Adrenal gland (tissue), 12 donors: ENCODE measurements around the gene PRXL2A. TPM values are rescaled to one million over a fixed set of nuclear protein-coding genes. Genes with fewer than 3 reads are reported as not detected.
A peak's percentile ranks its signal among the peaks of the same experiment; 100 is the strongest.

Experiments
- DNase-seq, 7 donors: peaks; one replicate each; pipeline ENCODE4 v3.0.0-alpha.2; 2019 to 2020
- H3K27ac ChIP-seq, 5 donors: fragments of 200-600 bp; sonication (generic) in 4 of 5; 1 replicate in 3 of 5; 2 replicates in 2 of 5; pipeline versions ENCODE4 v1.5.1 to v1.8.0; 2016 to 2020; ENCODE audit warnings: mild to moderate bottlenecking in 1 of 5
- H3K27me3 ChIP-seq: fragments of 200-600 bp; 2 replicates; pipeline ENCODE4 v1.8.0; 2021
- H3K36me3 ChIP-seq, 2 donors: fragments of 200-600 bp; replicated peaks in 1 of 2; 1 replicate in 1 of 2; 2 replicates in 1 of 2; pipeline versions ENCODE4 v1.5.1 to v1.8.0; 2018 to 2022
- H3K4me1 ChIP-seq, 2 donors: fragments of 200-600 bp; replicated peaks in 1 of 2; 1 replicate in 1 of 2; 2 replicates in 1 of 2; pipeline versions ENCODE4 v1.5.1 to v1.8.0; 2018 to 2021
- H3K4me3 ChIP-seq, 4 donors: fragments of 200-600 bp; sonication (generic) in 3 of 4; one replicate each; pipeline ENCODE4 v1.5.1; 2016 to 2018
- H3K9me3 ChIP-seq, 3 donors: fragments of 200-600 bp; sonication (generic) in 1 of 3; replicated peaks in 1 of 3; 1 replicate in 2 of 3; 2 replicates in 1 of 3; pipeline versions ENCODE4 v1.5.1 to v1.8.0; 2016 to 2021
- POLR2A ChIP-seq, 2 donors: fragments of 450-650 bp; IDR thresholded peaks; one replicate each; pipeline ENCODE4 v1.6.1; 2017; ENCODE audit warnings: antibody characterized with exemption in 2 of 2, mild to moderate bottlenecking in 2 of 2, moderate library complexity in 1 of 2
- WGBS, 4 donors: extraction: QIAGEN DNeasy Blood & Tissue Kit in 2 of 4; methylation state at CpG; one replicate each; pipeline versions ENCODE4 v1.1.5 to v1.1.7; 2013 to 2017; 5-methylcytosine and 5-hydroxymethylcytosine counted together
- intact Hi-C, 2 donors: fragments of 100-400 bp; cut with DNase I; formaldehyde crosslinking; loops; one replicate each; pipeline versions ENCODE4 v1.14.1 to v1.15.0; 2022 to 2023
- polyA plus RNA-seq, 3 donors: library from polyadenylated mRNA; stranded (reverse); fragments of 200-250 nt in 2 of 3; fragments of 350-450 nt in 1 of 3; fragmentation: Illumina TruSeq in 1 of 3; extraction: RNeasy Lipid Tissue Mini Kit (QIAGEN cat#74804) in 1 of 3; gene quantifications; one replicate each; pipeline ENCODE4 v1.2.3, GENCODE V29; 2013 to 2014
- total RNA-seq, 9 donors: library from RNA; depleted of rRNA in 4 of 9; stranded (reverse); fragments of >200 nt in 4 of 9; fragments of 120-200 nt in 1 of 9; fragmentation: NEBNext Ultra II Directional in 1 of 9; extraction: Animal tissue kit (Norgen Biotek cat#: 25700) in 1 of 9; gene quantifications; one replicate each; pipeline versions ENCODE4 v1.1.0 to v1.2.4, GENCODE V29; 2013 to 2023
- TF ChIP-seq, protein P1 (sequence below), 6 experiments: fragments of 450-650 bp in 4 of 6; fragments of 200-600 bp in 2 of 6; sonication (generic) in 1 of 6; IDR thresholded peaks; 1 replicate in 5 of 6; 2 replicates in 1 of 6; pipeline versions ENCODE4 v1.5.1 to v1.8.0; 2016 to 2021; ENCODE audit warnings: antibody characterized with exemption in 6 of 6, mild to moderate bottlenecking in 2 of 6, moderate library complexity in 1 of 6
- donor health status: healthy with polysubstance abuse.
- donor health status: Bipolar disorder and iron deficiency.
- donor health status: DM: yes; HTN: yes; CAD: no.
- donor health status: DM: no; HTN: no; CAD: no.
- donor health status: DM: no; HTN: no; CAD: no.
- donor health status: DM: yes; HTN: yes; CAD: no.

Gene PRXL2A
- total and polyA plus RNA-seq, 12 donors = 12.7 to 140 (median 29.9) TPM

DNA sequence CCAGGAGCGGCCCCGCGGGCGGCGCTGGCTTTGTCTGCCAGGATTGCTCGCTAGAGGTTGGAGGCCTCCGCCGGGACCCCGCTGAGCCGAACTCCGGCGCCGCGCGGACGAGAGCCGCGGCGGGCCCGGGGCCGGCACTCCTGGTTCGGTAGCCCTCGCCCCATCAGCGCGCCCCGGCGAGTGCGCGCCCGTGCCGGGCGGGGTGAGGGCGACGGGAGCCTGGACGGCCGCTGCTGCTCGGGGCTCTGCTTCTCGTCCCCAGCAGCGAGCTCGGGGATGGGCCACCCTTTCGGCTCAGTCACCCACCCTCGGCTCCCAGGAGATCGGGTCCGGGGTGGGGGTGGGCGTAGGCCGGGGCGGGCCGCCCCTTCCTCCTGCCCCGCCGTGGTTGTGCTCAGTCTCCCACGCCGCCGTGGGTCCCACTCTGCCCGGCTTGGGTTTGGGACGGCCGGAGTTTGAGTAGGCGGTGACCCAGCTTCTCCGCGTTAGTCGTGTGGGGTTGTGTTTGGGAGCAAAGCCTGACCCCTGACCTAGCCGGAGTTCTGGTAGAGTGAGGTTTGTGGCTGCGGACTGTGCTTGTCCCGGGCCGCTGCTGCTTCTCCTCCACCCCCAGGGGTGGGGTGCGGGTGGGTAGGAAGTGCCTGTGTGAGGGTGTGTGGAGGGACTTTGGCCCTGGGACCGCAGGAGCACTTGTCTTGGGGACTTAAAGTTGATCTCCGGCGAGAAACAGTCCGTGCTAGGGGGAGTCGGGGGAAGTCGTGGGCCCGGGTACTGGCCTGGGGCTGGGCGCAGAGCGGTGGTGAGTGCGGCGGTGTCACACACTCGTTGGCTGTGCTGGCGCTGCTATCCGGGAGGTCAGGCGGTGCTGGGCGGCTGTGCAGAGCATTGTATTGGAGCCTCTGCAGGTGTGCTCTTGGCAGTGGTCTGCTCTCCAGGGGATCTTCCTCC lies 46.4 kb downstream of the PRXL2A start:
- intact Hi-C loops = no loop called here

DNA sequence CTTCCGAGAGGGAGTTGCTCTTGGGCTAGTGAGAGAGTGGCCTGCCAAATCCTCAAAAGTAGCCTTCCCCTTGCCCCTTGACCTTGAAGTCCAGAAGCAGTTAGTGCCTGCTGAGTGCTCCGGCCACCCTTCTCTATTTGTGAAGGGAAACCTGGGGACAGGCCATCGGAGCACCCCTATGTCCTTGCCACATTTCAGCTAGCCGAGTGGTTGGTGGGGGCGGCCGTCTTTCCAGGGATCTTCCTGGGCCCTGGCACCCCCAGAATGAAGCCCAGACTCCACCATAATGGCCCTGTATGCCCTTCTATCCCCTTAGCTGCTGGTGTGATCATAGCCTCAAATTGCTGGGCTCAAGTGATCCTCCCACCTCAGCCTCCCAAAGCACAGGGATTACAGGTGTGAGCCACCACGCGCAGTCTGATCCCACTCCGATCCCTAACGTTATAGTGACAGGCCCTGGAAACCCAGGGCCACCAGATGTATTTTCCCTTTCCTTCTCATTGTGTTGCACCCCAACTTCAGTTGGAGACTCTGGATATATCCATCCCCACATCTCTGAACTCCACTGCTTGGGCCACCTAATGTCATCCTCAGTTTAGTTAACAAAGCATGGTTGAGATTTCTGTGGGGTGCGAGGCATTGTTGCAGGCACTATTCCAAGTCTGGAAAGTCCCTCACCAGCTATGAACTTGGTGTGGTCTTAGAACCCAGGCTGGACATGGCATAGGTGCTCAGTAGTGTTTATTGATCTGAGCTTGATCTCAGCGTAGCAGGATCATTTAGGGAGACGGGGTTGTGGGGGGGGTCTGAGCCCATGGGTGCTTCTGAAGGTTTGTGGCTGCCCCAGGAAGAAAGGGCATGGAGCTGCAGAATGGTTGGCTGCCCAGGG lies 47.4 kb downstream of the PRXL2A start:
- WGBS, 4 donors = 64 to 88% (median 66%) methylated on average over 9 to 13 of the region's 13 CpGs
- H3K27me3 ChIP-seq = no peaks in the 10 kb centered on the region
- H3K9me3 ChIP-seq = no peaks in the 10 kb centered on the region
- H3K4me3 ChIP-seq = peak overlapping the region in 2 of 4 donors; percentile 67 to 95
- TF ChIP-seq POLR2A (IDR thresholded peaks at IDR 0.05) = no peak
- TF ChIP-seq, protein P1, sequence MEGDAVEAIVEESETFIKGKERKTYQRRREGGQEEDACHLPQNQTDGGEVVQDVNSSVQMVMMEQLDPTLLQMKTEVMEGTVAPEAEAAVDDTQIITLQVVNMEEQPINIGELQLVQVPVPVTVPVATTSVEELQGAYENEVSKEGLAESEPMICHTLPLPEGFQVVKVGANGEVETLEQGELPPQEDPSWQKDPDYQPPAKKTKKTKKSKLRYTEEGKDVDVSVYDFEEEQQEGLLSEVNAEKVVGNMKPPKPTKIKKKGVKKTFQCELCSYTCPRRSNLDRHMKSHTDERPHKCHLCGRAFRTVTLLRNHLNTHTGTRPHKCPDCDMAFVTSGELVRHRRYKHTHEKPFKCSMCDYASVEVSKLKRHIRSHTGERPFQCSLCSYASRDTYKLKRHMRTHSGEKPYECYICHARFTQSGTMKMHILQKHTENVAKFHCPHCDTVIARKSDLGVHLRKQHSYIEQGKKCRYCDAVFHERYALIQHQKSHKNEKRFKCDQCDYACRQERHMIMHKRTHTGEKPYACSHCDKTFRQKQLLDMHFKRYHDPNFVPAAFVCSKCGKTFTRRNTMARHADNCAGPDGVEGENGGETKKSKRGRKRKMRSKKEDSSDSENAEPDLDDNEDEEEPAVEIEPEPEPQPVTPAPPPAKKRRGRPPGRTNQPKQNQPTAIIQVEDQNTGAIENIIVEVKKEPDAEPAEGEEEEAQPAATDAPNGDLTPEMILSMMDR (IDR thresholded peaks at IDR 0.05) = no peak
- DNase-seq = no peak
- intact Hi-C loops = no loop called here
- H3K36me3 ChIP-seq = no peaks in the 10 kb centered on the region
- H3K4me1 ChIP-seq = peaks cover 10 to 43% of the 10 kb centered on the region in 2 donors
- H3K27ac ChIP-seq = peak overlapping the region in 3 of 5 donors; percentile 86 to 98 (median 94)

More for the DNA sequence above, 46.4 kb downstream of the PRXL2A start:
- WGBS, 4 donors = 1 to 16% (median 1%) methylated on average over 22 to 81 of the region's 81 CpGs
- Histone ChIP-seq H3K27me3 (no peaks in the 10 kb centered on the region), H3K4me1 (peaks cover 6 to 33% of the 10 kb centered on the region in 2 donors), H3K4me3 (peak overlapping the region; percentile 67 to 95 (median 74)), H3K9me3 (no peaks in the 10 kb centered on the region), H3K36me3 (no peaks in the 10 kb centered on the region), H3K27ac (peak overlapping the region; percentile 72 to 98 (median 90))
- TF ChIP-seq POLR2A (IDR thresholded peaks at IDR 0.05) = no peak
- TF ChIP-seq, protein P1 (IDR thresholded peaks at IDR 0.05) = no peak
- peak; percentile 45 to 72 (median 63) for DNase-seq

DNA sequence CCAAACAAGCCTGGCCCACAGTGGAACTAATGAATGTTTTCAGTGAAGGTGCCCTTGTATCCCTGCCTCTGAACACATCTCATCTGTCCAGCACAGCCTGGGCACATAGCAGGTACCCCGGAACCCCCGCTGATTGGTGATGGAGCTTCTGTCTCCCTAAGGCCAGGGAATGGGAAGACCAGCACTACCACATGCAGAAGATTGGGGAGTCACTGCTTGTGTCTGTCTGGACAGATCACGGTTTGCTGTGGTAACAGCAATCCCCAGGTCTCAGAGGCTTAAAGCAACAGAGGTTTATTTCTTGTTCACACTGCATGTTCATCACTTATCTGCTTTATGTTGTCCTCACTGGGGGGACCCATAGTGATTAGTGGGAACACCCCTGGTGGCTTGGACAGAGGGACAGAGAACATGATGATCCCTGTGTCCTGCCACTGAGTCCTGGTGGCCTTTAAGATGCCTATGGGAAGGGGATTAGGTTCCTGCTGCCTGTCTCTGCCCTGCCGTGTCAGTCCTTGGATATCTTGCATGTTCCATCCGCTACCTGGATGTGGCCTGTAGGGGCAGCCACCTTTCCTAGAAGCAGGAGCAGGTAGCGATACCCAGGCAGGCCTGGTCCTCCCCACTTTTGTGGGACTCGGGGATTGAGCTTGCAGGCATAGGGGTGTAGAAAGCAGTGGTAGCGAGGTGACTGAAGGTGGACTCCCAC lies 49.4 kb downstream of the PRXL2A start:
- H3K4me3 ChIP-seq = no peak overlapping the region
- WGBS, 4 donors = 86 to 93% (median 91%) methylated on average over 3 to 8 of the region's 8 CpGs

More for the DNA sequence above, 49.4 kb downstream of the PRXL2A start:
- Histone ChIP-seq H3K9me3 (no peaks in the 10 kb centered on the region), H3K36me3 (no peaks in the 10 kb centered on the region), H3K27me3 (no peaks in the 10 kb centered on the region), H3K4me1 (peaks cover 15 to 63% of the 10 kb centered on the region in 2 donors), H3K27ac (peak overlapping the region in 1 of 5 donors; percentile 21)
- no peak for TF ChIP-seq POLR2A (IDR thresholded peaks at IDR 0.05)
- TF ChIP-seq, protein P1 (IDR thresholded peaks at IDR 0.05) = no peak
- DNase-seq = no peak
- intact Hi-C loops = no loop called here
